OCI-LY3 (cell line): ENCODE measurements around the gene STIMATE.

Experiments
- H2AFZ ChIP-seq: fragments of 200-600, 300-600 bp; shearing (Covaris generic); 2 replicates; pipeline ENCODE4 v1.6.0; 2014; ENCODE audit warnings: antibody characterized with exemption, low read depth, low read length
- H3K27ac ChIP-seq: fragments of 200-600, 300-600 bp; sonication (generic); 2 replicates; pipeline ENCODE4 v1.5.1; 2014; ENCODE audit warnings: mild to moderate bottlenecking, low read length, moderate library complexity, mixed read lengths
- H3K27me3 ChIP-seq: fragments of 200-600, 300-600 bp; sonication (generic); 2 replicates; pipeline ENCODE4 v1.6.1; 2014; ENCODE audit warnings: low read depth, low read length, mixed read lengths
- H3K36me3 ChIP-seq: fragments of 200-600, 300-600 bp; sonication (generic); replicated peaks from 2 replicates; pipeline ENCODE3; 2014; ENCODE audit warnings: low read depth, low read length, mixed read lengths
- H3K4me1 ChIP-seq: fragments of 300-600, 200-600 bp; sonication (generic); 2 replicates; pipeline ENCODE4 v1.6.1; 2014; ENCODE audit warnings: low read length, mixed read lengths
- H3K4me2 ChIP-seq: fragments of 200-600, 300-600 bp; sonication (generic); 2 replicates; pipeline ENCODE4 v1.6.1; 2014; ENCODE audit warnings: low read length, mixed read lengths
- H3K4me3 ChIP-seq: fragments of 300-600, 200-600 bp; sonication (generic); 2 replicates; pipeline ENCODE4 v1.5.1; 2014; ENCODE audit warnings: antibody characterized with exemption, mild to moderate bottlenecking, low read length, moderate library complexity
- H3K79me2 ChIP-seq: fragments of 300-600, 200-600 bp; shearing (Covaris generic); 2 replicates; pipeline ENCODE4 v1.6.1; 2014; ENCODE audit warnings: mild to moderate bottlenecking, low read length, mixed read lengths
- H3K9ac ChIP-seq: fragments of 300-600, 200-600 bp; shearing (Covaris generic); 2 replicates; pipeline ENCODE4 v1.6.0; 2014; ENCODE audit warnings: mild to moderate bottlenecking, low read length, moderate library complexity
- H3K9me3 ChIP-seq: fragments of 200-600, 300-600 bp; shearing (Covaris generic); 2 replicates; pipeline ENCODE4 v1.6.1; 2014; ENCODE audit warnings: low read length, mixed read lengths; ENCODE audit not compliant: insufficient read depth
- H4K20me1 ChIP-seq: fragments of 200-600, 300-600 bp; sonication (generic); 2 replicates; pipeline ENCODE4 v1.6.1; 2016; ENCODE audit warnings: low read length, mixed read lengths; ENCODE audit not compliant: insufficient read depth
- CTCF ChIP-seq: fragments of 200-600, 300-600 bp; sonication (generic); IDR thresholded peaks from 2 replicates; pipeline ENCODE4 v1.5.1; 2014; ENCODE audit warnings: antibody characterized with exemption, low read length, low read depth
- EZH2phosphoT487 ChIP-seq: fragments of 200-600 bp; shearing (Covaris generic); IDR thresholded peaks from 2 replicates; pipeline ENCODE4 v1.6.1; 2018; ENCODE audit warnings: antibody characterized with exemption, mixed run types, low read depth

The STIMATE gene

GRCh38 chr3:52794612-52795099, 102.7 kb downstream of the STIMATE start, which contains the start of gene ITIH3:
Gene ITIH3 (plus strand): TSS chr3:52794796. CDS start chr3:52794804, 8 bp downstream.
- Histone ChIP-seq H3K9ac (no peak within 1 kb of the TSS), H3K79me2 (no peaks in the 10 kb centered on the region), H4K20me1 (no peaks in the 10 kb centered on the region), H3K27ac (no peak within 1 kb of the TSS), H3K27me3 (no peaks in the 10 kb centered on the region), H3K9me3 (no peaks in the 10 kb centered on the region), H3K4me1 (0 out of 2 replicates have a peak, but pooled peaks cover 4% of the 10 kb centered on the region), H3K4me2 (no peak within 1 kb of the TSS), H3K36me3 (no peaks in the 10 kb centered on the region), H3K4me3 (no peak within 1 kb of the TSS), H2AFZ (0 out of 2 replicates have a peak within 1 kb of the TSS, but pooled peaks have one; percentile 1)
- no peak for TF ChIP-seq EZH2phosphoT487
- no peak for TF ChIP-seq CTCF

GRCh38 chr3:52793702-52794611, 103.4 kb downstream of the STIMATE start:
- TF ChIP-seq EZH2phosphoT487 (no peak), CTCF (no peak)
- Histone ChIP-seq H3K9me3 (no peaks in the 10 kb centered on the region), H3K27me3 (no peaks in the 10 kb centered on the region), H2AFZ (0 out of 2 replicates have a peak overlapping the region, but pooled peaks have one; percentile 1), H3K4me1 (0 out of 2 replicates have a peak, but pooled peaks cover 4% of the 10 kb centered on the region), H3K27ac (no peak overlapping the region), H3K4me2 (no peak overlapping the region), H3K36me3 (no peaks in the 10 kb centered on the region), H3K4me3 (no peak overlapping the region), H3K79me2 (no peaks in the 10 kb centered on the region), H4K20me1 (no peaks in the 10 kb centered on the region), H3K9ac (no peak overlapping the region)

DNA sequence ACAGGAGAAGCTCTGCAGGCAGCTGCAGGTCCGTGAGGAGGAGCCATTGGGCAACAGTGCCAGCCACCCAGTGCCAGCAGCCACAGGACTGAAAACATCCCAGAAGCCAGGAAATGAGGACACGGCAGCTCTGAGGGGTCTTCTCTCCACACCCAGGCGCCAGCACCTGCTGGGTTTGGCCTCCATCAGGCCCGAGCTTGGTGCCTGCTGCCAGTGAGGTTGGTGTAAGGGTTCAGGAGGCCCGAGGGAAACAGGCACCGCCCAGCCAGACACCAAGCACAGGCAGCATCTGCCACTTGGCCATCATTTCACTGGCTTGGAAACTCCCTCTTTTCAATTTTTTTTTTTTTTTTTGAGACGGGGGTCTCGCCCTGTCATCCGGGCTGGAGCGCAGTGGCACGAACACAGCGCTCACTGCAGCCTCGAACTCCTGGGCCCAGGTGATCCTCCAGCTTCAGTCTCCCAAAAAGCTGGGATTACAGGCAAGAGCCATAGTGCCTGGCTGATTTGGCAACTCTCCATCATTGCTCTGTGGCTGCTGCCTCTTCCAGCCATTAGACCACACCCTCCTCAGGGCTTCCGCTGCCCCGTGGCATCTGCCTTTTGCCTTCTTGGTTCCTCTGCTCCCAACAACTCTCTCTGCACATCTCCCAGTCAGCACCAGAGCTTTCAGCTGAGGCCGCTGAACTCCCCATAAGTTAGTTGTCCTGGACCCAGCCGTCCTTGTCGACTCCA, 104.2 kb downstream of the STIMATE start:
- Histone ChIP-seq H3K9ac (no peak overlapping the region), H3K36me3 (no peaks in the 10 kb centered on the region), H3K79me2 (no peaks in the 10 kb centered on the region), H3K4me2 (no peak overlapping the region), H3K4me1 (0 out of 2 replicates have a peak, but pooled peaks cover 4% of the 10 kb centered on the region), H2AFZ (no peak overlapping the region; the same call in 1 of the 2 replicates), H4K20me1 (no peaks in the 10 kb centered on the region), H3K27me3 (no peaks in the 10 kb centered on the region), H3K4me3 (no peak overlapping the region), H3K27ac (no peak overlapping the region), H3K9me3 (no peaks in the 10 kb centered on the region)
- TF ChIP-seq CTCF (no peak), EZH2phosphoT487 (no peak)
